Neutrophil (primary cell): Measurements from ENCODE around the gene DHX29.

Source experiments
- H3K27ac ChIP-seq: fragments of 200-600 bp; sonication (generic); 2 replicates; pipeline ENCODE4 v1.5.1; 2016; ENCODE audit warnings: mild to moderate bottlenecking, moderate library complexity
- H3K27me3 ChIP-seq: fragments of 200-600 bp; sonication (generic); 2 replicates; pipeline ENCODE4 v1.6.0; 2016; ENCODE audit warnings: mild to moderate bottlenecking
- H3K36me3 ChIP-seq: fragments of 200-600 bp; sonication (generic); 2 replicates; pipeline ENCODE4 v1.5.1; 2017
- H3K4me1 ChIP-seq, 2 experiments: fragments of 200-600 bp in 1 of 2; sonication (generic) in 1 of 2; 1 replicate in 1 of 2; 2 replicates in 1 of 2; pipeline versions ENCODE4 v1.5.1 to v1.6.1; 2013 to 2016; ENCODE audit warnings: low read depth in 1 of 2, low read length in 1 of 2, mild to moderate bottlenecking in 1 of 2, moderate library complexity in 1 of 2; ENCODE audit not compliant: control insufficient read depth in 1 of 2, insufficient read depth in 1 of 2
- H3K4me3 ChIP-seq, 2 experiments: fragments of 200-600 bp in 1 of 2; sonication (generic) in 1 of 2; 1 replicate in 1 of 2; 2 replicates in 1 of 2; pipeline ENCODE4 v1.5.1; 2013 to 2016; ENCODE audit warnings: low read depth in 1 of 2, low read length in 1 of 2, mild to moderate bottlenecking in 1 of 2, moderate library complexity in 1 of 2
- H3K9me3 ChIP-seq: fragments of 200-600 bp; sonication (generic); 2 replicates; pipeline ENCODE4 v1.5.1; 2016
- TF ChIP-seq, protein P1 (sequence below): fragments of 200-600 bp; sonication (generic); IDR thresholded peaks from 2 replicates; pipeline ENCODE4 v1.5.1; 2016; ENCODE audit warnings: antibody characterized with exemption

DHX29 gene

DNA sequence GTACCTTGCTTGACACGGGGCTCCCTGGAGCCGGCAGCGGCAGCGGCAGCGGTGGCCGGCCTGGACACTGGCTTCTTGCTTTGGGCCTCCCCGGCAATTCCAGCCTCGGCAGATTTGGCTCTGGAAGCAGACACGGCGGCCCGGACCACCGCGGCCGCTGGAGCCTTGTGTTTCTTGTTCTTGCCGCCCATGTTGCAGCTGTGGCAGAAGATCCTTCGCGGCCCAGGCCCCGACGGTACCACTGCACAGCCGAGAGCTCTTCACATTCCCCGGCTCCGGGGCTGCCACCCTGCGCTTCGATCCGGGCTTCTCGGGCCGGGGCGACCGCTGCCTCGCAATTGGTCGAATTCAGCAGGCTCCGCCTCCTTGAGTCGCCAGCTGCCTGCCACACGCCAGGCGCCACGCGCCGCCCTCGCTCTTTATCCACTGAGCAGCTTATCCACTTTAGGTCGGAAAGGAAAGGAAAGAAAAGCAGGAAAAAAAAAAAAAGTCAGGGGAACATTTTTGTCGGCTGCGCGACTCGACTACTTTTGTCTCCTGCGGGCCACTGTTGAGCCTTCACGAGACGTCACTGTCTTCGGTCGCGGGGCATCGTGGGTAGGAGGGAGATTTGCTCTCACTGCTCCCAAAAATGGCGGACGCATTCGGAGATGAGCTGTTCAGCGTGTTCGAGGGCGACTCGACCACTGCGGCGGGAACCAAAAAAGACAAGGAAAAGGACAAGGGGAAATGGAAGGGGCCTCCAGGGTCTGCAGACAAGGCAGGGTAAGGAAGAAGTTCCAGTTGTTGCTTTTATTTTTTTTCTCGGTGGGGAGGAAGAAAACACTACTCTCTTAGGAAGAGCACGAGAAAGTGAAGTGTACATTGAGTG is at the start of gene DHX29, which contains the start of gene MTREX:
Gene DHX29 (minus strand): TSS at position 312 of the 871 bp plus-strand sequence. CDS start 121 bp downstream, at position 191.
Gene MTREX (plus strand): TSS at position 607 of the 871 bp plus-strand sequence. CDS start 25 bp downstream, at position 632.
- TF ChIP-seq, protein P1, sequence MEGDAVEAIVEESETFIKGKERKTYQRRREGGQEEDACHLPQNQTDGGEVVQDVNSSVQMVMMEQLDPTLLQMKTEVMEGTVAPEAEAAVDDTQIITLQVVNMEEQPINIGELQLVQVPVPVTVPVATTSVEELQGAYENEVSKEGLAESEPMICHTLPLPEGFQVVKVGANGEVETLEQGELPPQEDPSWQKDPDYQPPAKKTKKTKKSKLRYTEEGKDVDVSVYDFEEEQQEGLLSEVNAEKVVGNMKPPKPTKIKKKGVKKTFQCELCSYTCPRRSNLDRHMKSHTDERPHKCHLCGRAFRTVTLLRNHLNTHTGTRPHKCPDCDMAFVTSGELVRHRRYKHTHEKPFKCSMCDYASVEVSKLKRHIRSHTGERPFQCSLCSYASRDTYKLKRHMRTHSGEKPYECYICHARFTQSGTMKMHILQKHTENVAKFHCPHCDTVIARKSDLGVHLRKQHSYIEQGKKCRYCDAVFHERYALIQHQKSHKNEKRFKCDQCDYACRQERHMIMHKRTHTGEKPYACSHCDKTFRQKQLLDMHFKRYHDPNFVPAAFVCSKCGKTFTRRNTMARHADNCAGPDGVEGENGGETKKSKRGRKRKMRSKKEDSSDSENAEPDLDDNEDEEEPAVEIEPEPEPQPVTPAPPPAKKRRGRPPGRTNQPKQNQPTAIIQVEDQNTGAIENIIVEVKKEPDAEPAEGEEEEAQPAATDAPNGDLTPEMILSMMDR, result peak; percentile 35
- no peaks in the 10 kb centered on the region for H3K27me3 ChIP-seq
- peaks cover 32 to 35% of the 10 kb centered on the region in 2 experiments for H3K4me1 ChIP-seq
- H3K27ac ChIP-seq, result peak within 1 kb of the TSS; percentile 82
- no peaks in the 10 kb centered on the region for H3K36me3 ChIP-seq
- peak within 1 kb of the TSS; percentile 75 to 76 for H3K4me3 ChIP-seq
- H3K9me3 ChIP-seq, result no peaks in the 10 kb centered on the region

GRCh38 chr5:55356896-55357295 is 49.4 kb upstream of the DHX29 start:
- Histone ChIP-seq H3K9me3 (no peaks in the 10 kb centered on the region), H3K4me1 (no peaks in the 10 kb centered on the region), H3K36me3 (peaks cover 66% of the 10 kb centered on the region), H3K4me3 (no peak overlapping the region), H3K27me3 (no peaks in the 10 kb centered on the region), H3K27ac (no peak overlapping the region)
- TF ChIP-seq, protein P1, result no peak

DNA sequence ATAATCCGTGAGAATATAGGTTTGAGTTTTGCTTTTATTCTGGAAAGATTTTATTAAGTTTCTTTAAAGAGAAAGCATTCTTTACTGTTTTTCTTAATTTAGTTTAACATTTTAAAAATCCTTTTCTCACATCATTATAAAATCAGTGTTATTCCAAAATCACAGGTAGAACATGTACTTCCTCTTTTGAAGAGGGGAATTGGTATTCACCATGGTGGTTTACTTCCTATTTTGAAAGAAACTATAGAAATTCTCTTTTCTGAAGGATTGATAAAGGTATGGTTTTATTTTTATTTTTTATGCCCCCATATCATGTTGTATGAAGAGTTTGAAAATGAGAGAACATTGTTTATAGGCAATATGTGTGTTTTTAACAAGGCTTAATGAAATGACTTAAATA is 43.3 kb upstream of the DHX29 start:
- no peak overlapping the region for H3K4me3 ChIP-seq
- H3K27ac ChIP-seq, result no peak overlapping the region
- peaks cover 73% of the 10 kb centered on the region for H3K36me3 ChIP-seq
- no peaks in the 10 kb centered on the region for H3K9me3 ChIP-seq
- no peaks in the 10 kb centered on the region for H3K27me3 ChIP-seq
- H3K4me1 ChIP-seq, result no peaks in the 10 kb centered on the region
- TF ChIP-seq, protein P1, result no peak

GRCh38 chr5:55347786-55348185 is 40.3 kb upstream of the DHX29 start:
- Histone ChIP-seq H3K9me3 (no peaks in the 10 kb centered on the region), H3K4me3 (no peak overlapping the region), H3K27me3 (no peaks in the 10 kb centered on the region), H3K4me1 (no peaks in the 10 kb centered on the region), H3K36me3 (peaks cover 55% of the 10 kb centered on the region), H3K27ac (no peak overlapping the region)
- TF ChIP-seq, protein P1, result no peak

DNA sequence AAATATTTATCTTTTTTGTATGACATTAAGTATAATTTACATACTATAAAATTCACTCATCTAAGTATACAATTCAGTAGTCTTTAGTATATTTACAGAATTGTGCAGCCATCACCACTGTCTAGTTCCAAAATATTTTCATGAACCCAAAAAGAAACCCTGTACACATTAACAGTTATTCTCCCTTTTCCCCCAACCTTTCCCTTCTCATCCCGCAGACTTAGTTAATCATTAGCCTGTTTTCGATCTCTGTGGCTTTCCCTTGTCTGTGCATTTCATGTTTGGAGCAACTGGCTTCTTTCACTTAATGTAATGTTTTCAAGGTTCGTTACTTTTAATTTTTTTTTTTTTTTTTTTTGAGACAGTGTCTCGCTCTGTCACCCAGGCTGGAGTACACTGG is 37.8 kb upstream of the DHX29 start:
- Histone ChIP-seq H3K4me3 (no peak overlapping the region), H3K4me1 (no peaks in the 10 kb centered on the region), H3K27me3 (no peaks in the 10 kb centered on the region), H3K36me3 (peaks cover 63% of the 10 kb centered on the region), H3K27ac (no peak overlapping the region), H3K9me3 (no peaks in the 10 kb centered on the region)
- TF ChIP-seq, protein P1, result no peak
